HG02798 (cell line): ENCODE measurements around the gene MED9.
A peak's percentile ranks its signal among the peaks of the same experiment; 100 is the strongest.
"Not testable (repeated sequence)": the region's sequence is repeated elsewhere in the genome, so short reads cannot be mapped to it uniquely, and the experiment has no call there.

Experiments used
- ATAC-seq: cut with Tn5 transposase; IDR thresholded peaks from one replicate; pipeline ENCODE4 v1.9.1; 2021; ENCODE audit warnings: mild to moderate bottlenecking; ENCODE audit not compliant: unreplicated experiment, poor library complexity

Gene MED9

DNA sequence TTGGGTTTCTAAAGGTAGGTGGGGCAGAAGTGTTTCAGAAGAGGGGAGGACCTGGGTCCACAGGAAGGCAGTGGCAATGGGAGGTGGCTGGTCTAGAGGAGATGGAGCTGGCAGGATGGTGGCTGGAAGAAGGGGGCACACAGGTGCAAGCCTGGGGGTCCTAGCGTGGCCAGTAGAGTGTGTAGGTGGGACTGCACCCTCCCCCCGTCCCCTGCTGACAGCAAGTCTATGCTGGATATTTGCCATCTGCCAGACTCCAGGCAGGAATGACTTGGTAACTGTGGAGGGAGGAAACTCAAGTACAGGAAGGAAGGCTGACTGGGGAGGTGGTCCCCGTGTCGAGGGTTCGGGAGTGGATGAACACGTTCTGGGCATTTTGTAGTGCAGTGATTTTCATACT is 8.6 kb downstream of the MED9 start:
- no peak for ATAC-seq

DNA sequence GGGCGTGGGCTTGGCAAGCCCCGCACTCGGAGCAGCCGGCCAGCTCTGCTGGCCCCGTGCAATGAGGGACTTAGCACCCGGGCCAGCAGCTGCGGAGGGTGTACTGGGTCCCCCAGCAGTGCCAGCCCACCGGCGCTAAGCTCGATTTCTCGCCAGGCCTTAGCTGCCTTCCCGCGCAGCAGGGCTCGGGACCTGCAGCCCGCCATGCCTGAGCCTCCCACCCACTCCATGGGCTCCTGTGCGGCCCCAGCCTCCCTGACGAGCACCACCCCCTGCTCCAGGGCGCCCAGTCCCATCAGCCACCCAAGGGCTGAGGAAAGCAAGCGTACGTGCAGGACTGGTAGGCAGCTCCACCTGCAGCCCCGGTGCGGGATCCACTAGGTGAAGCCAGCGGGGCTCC is 9.6 kb downstream of the MED9 start:
- not testable (repeated sequence) for ATAC-seq

DNA sequence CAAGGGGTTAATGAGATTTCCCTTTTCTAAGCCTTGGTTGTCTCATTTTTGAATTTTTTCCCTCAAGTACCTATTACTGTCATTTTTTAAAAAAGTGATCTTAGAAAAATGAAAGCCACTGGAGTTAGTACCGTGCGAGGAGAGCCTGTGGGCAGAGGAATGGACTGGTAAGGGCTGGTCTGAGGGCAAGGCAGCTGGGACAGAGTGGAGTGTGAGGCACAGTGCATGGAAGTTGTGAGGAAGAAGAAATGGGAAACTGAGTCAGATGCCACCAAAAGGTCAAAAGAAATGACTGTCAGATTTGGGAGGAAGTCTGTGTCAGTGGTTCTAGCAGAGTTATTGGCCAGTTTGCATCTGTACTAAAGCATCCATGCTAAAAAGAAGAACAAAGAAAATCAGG is 11.2 kb downstream of the MED9 start:
- ATAC-seq = no peak

DNA sequence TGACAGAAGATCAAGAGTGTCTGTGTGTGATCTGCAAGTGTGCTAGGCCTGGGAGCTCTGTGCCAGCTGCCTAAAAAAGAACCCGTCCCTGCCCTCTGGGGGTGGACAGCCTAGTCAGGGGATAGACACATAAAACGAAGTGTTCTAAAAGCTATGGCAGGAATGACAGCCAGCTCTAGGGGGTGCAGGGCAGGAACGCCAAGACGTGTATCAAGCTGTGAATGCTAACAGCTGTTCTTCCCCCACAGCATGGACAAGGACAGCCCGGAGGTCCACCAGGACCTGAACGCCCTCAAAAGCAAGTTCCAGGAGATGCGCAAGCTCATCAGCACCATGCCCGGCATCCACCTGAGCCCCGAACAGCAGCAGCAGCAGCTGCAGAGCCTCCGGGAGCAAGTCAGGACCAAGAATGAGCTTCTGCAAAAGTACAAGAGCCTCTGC is 14.3 kb downstream of the MED9 start:
- ATAC-seq = no peak

DNA sequence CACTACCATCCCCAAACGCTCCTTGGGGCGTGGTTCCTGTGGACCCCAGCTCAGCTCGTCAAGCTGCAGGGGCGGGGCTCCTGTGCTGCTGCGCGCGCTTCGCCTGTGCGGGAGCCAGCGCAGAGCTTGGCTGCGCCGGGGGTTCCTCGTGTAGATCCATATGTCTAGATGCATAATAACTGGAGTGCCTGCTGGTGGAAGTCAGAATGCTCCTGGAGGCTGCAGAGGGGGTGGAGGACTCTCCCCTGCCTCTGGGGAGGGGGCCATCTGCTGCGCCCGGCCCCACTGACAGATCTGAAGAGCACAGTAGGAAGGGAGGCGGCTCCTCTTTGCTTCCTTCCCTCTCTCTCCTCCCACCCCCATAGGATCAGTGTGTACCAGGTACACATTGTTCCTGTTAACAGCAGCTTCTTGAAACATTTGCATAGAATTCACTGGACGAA is 14.8 kb downstream of the MED9 start:
- no peak for ATAC-seq

DNA sequence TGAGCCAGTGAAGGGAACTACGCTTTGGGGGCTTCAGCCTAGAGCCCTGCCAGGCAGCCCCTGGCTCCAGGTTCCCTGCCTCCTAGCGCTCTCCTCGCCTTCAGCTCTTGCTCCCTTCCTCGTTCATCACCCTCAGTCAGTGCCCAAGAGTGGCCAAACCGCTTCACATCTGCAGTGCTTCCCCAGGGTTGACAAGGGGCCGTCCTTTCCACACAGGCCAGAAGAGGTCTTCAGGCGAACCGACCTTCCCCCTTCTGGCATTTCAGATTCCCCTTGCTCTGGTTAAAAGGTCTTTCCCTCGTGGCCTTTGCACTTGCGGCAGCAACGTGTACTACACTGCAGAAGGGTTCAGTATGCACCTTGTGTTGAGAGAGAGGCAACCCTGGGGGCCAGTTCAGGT is 15.3 kb downstream of the MED9 start:
- ATAC-seq = no peak

DNA sequence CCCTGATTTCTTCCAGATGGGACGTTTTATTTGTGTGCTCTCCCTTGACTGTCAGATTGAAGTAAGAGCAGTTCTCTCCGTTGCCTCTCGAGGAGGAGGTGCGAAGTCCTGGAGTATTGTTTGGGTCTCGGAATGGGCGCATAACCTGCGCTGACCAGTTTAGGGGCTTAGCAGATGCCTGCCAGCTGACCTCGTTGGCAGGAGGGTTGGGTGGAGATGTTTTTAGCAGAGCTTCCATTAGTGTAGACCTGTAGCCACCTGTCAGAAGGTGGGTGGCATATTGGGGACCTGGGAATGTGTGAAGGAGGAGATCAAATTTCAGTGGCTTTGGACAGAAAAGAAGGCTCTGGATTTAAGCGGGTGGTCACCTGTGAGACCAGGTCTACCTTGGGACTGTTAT is 15.8 kb downstream of the MED9 start:
- no peak for ATAC-seq

DNA sequence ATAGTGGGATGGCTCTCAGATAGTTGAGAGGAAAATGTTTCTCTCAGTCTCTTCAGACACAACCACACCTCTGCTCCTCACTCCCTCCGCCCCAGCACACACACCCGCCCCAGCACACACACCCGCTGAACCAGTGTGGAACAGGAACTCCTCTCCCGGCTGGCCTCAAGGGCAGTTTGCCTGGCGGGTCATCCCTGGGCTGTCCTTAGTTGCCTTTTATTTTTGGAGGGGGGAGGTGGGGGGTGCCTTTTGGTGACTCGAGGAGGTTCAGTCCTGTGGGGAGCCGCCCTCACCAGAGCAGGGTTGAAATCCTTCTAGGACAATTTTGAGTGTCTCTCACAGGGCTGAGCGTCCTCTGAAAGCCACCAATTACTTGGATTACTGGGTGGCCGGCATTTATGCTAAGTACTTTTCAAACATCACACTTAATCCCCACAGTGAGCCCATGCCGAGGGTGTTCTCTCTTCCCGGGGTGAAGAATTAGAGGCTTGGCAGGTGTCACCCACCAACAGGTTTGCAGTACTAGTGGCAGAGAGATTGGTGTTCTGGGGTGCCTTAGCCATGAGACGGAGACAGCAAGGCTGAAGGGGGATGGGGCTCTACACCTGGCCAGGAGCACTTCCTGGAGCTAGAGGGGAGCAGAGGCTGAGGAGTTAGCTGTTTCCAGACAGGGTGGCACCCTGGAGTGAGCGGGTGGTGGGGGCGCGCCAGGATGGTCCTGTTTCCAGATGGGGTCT is 16.6 kb downstream of the MED9 start:
- ATAC-seq = no peak

DNA sequence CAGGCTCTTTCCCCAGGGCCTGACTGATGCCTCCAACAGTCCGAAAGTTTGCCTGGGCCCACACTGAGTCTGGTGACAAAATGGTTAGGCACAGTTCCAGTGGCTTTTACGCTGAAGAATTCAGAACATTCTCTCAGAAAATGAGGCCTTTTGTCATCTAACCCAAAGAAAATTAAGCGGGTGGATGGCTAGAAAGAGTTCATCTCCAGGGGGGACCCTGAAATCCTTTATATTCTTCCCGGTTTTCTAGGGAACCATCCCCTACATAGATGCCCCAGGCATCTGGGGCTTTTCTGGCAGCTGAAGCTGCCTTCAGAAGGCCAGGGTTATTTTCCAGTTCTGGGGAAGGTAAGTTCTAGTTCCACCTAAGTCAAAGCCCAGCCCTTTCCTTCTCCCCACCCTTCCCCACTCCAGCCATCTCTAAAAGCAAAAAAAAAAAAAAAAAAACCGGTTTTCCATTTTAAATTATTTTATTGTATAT is 17.2 kb downstream of the MED9 start:
- ATAC-seq = no peak

DNA sequence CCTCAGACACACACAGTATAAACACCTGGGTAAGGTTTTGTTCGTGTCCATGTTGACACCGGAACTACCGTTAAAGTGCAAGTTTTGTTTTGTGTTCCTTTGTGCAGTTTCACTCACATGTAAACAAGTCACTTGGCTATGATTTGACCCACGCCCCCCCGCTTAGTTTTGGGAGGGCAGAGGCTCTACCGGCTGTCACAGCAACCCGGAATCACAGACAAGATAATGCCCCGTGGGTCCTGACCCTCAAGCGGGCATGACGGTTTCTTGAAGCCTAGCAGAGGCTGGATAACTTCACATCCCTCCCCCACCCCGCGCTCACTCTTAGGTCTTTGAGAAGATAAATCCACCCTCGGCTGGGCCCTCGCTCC is 17.7 kb downstream of the MED9 start:
- ATAC-seq = no peak

DNA sequence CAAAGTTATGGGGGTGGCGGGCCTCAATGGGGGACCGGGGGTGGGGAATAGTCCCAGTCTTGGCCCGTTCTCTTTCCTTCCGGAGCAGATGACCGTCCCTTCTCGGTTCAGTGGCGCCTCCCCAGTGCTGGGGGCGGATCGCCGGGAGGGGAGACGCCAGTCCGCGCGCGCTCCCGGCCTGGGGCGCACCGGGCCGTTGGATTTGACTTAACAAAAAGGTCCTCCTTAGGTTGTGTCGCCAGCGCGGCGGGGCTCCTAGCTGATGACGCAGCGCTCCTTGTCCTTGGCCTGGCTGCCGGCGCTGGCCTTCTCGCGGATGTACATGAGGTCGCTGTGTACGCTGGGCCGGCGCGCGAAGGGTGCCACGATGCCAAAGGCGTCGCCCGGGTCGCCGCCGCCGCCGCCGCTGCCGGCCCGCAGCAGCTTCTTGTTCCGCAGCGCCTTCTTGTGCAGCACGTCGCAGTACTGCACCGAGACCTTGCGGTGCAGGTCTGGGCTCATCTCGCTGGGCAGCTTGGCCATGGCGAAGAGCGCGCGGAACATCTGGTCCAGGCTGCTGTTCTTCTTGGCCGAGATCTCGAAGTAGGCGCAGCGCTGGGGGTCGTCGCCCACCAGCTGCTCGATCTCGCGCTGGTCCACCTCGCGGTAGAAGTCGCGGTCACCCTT is 18.2 kb downstream of the MED9 start:
- ATAC-seq = no peak

DNA sequence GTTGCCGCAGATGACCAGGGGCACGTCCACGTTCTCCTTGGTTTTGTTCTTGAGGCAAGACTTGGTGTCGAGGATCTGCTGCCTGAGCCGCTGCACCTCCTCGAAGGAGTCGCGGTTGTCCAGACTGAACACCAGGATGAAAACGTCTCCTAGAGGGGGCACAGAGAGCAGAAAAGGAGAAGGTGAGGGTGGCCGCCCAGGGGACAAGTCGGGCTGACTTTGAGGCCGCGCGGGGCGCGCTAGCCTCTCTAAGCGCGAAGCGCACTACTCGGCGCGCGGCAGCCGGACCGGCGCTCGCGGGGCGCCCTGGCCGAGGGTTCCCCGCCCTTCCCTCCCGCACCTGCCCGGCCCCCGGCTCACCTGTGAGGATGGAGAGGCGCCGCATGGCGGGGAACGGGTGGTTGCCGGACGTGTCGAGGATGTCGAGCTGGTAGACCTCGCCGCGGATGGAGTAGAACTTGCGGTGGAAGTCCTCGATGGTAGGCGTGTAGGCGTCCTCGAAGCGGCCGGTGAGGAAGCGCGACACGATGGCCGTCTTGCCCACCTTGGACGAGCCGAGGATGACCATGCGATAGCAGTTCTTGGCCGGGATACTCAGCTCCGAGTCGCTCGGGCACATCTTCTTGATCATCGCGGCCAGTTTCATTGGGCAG is 18.9 kb downstream of the MED9 start:
- no peak for ATAC-seq

DNA sequence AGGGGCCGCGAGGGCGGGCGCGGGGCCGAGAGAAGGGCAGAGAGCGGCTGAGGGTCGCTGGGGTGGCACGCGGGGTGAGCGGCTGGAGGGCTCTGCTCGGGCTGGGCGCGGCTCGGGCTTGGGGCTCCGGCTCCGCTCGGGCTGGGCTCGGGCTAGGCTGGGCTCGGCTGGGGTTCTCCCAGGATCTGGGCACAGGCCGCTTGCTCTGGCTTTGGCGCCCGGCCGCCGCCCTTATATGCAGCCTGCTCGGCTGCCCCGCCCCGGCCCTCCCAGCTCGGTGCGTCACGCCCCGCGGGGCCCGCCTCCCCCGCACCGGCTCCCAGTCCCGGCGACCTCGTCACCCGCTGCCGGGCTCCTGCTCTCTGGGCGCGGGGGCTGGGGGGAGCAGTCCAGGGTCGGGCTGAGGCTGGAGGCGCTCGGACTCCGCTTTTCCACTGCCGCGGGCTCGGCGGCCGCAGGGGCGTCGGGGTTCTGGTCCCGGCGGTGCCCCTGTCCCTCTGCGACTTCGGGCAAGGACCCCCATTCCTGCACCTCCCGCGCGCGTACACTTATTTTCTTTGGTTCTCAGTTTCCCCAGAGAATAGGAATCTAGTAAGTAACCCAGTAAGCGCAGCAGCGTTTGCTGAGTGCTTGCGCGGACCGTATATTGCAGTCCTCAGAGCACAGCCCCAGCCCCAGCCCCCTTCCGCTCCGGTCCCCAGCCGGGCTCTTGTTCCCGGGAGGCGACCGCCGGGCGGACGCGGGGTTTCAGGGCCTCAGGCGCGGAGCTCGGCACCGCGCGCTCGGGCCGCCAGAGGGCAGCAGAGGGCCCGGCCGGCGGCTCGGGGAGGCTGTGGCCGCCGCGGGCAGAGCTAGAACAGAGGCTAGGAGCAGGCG is 19.6 kb downstream of the MED9 start, which contains the start of gene RASD1:
TSS of gene RASD1 (minus strand) at position 207 of the 876 bp plus-strand sequence. CDS start 214 bp downstream, outside the sequence.
- peak; percentile 72 for ATAC-seq

DNA sequence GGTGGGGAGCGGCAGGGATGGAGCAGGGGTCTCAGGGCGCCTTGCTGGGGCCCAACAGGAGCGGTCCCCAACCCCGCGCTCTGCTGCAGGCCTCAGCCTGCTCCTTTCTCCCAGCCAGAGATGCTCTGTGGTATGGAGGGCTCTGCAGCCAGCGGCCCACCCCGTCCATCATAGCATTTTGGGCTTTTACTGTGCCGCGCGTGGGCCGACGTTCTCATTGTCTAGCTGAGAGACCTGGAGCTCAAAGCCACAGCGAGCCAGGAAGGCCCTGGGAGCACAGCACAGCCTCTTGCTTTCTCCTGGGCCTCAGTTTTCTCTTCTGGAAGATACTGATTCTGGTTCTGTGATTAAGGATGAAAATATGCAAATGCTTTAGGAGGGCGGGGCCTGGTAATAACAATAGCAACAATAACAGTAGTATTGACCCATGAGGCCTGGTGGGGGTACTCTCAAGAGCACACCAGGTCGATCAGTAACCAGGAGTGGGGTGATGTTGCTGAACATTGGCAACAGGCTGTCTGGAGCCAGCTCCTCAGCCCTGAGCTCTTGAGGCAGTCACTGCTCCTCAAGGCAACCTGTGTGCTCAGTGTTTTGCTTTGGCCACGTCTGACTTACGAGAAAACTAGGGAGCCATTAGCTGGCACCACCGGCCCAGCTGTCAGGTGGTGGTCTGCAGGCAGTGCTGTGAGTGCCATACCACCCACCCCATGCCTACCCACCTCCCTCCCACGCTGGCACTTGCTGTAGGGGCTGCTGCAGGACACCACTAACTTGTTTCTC is 20.5 kb downstream of the MED9 start:
- no peak for ATAC-seq

DNA sequence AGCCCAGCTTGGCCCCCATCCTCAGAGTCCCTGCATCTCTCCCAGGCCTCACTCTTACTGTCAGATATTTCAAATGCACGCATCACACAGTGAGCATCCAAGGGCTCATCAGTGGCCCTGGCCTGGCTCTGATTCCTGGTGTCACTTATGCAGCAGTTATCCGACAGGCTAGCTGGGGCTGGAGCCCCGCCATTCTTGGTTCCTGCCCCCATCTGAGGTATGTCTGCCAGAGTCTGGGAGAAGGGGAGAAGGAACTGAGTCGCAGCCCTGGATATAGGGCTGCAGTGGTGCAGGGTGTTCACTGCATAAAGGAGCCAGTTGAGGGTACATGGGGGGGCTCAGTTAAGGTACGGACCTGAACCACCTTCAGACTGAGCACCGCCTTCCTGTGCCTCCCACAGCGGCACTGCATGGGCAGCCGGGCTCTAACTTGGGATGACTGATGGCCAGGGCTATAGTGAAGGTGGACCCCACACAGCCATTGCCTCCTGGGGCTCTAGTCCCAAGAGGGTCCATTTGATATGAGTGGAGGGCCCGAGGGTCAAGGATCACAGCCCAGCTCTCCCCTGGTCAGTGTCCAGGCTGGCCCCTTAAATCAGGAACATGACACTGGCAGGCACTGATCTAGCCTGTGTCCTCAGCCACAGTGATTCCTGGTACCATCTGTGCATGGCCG is 21.2 kb downstream of the MED9 start:
- ATAC-seq = no peak

DNA sequence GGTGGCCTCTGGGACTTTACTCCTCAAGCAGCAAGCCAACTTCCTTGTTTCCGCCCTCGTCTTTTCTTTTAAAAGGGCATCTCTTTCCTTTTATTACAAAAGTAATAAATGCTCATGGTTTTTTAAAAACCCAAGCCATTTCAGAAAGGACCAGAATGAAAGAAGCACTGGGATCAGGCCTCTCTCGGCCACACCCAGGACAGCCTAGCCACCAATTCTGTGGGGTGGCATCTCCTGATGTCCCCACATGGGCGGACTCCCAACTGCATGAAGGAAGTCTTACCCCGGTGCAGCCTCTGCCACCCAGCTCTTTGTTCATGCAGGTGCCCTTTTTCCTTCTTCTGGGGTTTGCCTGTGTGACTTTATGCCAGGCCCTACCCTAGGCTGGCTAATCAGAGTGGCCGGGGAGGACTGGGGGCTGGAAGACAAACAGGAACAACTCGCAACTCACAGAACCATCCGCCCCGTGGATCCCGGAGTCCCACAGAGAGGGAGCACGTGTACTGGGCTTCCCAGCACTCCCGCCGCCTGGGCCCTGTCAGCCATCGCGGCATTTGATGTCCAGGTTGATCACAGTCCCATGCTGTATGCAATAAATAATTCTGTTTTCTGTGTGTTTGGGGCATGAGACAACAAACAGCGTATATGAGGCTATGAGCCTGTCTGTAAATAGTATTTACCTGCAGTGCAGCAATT is 22.0 kb downstream of the MED9 start:
- no peak for ATAC-seq

DNA sequence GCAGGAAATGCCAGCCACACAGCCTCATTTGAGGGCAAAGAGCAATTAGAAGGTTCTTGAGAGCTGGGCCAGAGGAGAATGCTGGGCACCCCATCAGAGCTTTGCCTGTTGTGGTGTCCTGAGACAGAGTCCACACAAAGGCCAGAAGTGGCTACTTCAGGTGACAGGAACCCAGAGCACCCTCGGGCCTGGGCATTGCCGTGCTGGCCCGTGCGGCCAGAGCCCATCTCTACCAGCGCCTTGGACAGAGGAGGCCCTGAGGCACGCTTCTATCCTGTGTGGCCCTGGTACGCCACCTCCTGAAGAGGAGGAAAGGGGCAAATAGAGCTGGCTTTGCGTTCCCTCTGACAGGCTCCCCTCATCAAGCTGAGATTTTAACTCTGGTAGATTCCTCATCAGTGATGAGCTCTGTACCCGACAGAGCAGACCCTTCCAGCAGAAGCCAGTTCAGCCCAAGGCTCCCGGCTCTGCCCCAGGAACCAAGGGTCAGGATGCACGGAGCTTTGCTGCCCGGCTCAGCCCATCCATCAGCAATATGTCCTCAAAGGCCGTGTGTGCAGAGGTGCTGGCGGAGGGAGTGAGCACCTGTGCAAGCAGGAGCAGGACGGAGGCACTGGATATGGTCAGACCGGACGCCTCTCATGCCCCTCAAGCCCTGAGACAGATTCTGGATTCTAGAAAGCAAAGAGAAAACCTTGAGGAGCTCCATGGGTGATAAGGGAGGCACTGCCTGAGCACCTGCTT is 22.8 kb downstream of the MED9 start:
- ATAC-seq = no peak
